ENCODE measurements around the gene BCKDHA.

The BCKDHA gene

GRCh38 chr19:41397086-41398049, at the start of gene BCKDHA, which contains the start of gene EXOSC5:
BCKDHA (plus strand) TSS chr19:41397818; CDS start chr19:41397828, 10 bp downstream.
EXOSC5 (minus strand) TSS chr19:41397359; CDS start chr19:41397328, 31 bp downstream.
- Mint-ChIP-seq H3K4me1 (peaks cover 31% of the 10 kb centered on the region), H3K27ac (peak within 1 kb of the TSS; percentile 100), H3K27me3 (no peaks in the 10 kb centered on the region), H3K36me3 (peaks cover 12% of the 10 kb centered on the region), H3K4me3 (peak within 1 kb of the TSS; percentile 99), H3K9me3 (no peaks in the 10 kb centered on the region)
- ATAC-seq (ENCODE audit: low read depth) (peak; percentile 97), DNase-seq (ENCODE audit: low spot score in 2 of 2) (peak; percentile 89 to 97)

GRCh38 chr19:41350735-41351338, 46.8 kb upstream of the BCKDHA start:
- peaks cover 11% of the 10 kb centered on the region for H3K36me3 Mint-ChIP-seq
- peak; percentile 3 for ATAC-seq (ENCODE audit: low read depth)
- no peaks in the 10 kb centered on the region for H3K9me3 Mint-ChIP-seq
- H3K4me3 Mint-ChIP-seq, result peak overlapping the region; percentile 98
- DNase-seq (ENCODE audit: low spot score in 2 of 2), result no peak
- peaks cover 34% of the 10 kb centered on the region for H3K4me1 Mint-ChIP-seq
- H3K27me3 Mint-ChIP-seq, result no peaks in the 10 kb centered on the region
- H3K27ac Mint-ChIP-seq, result peak overlapping the region; percentile 95

- ATAC-seq (ENCODE audit: low read depth), result peak; percentile 59
- no peaks in the 10 kb centered on the region for H3K9me3 Mint-ChIP-seq
- peak; percentile 82 to 89 for DNase-seq (ENCODE audit: low spot score in 2 of 2)
- peaks cover 35% of the 10 kb centered on the region for H3K4me1 Mint-ChIP-seq
- H3K27me3 Mint-ChIP-seq, result no peaks in the 10 kb centered on the region
- H3K4me3 Mint-ChIP-seq, result peak overlapping the region; percentile 98
- peak overlapping the region; percentile 95 for H3K27ac Mint-ChIP-seq
- H3K36me3 Mint-ChIP-seq, result peaks cover 9% of the 10 kb centered on the region
These were observed 46.0 kb upstream of the BCKDHA start for GRCh38 chr19:41351339-41352245.

GRCh38 chr19:41352279-41352608, 45.4 kb upstream of the BCKDHA start:
- H3K4me3 Mint-ChIP-seq, result peak overlapping the region; percentile 98
- no peaks in the 10 kb centered on the region for H3K9me3 Mint-ChIP-seq
- ATAC-seq (ENCODE audit: low read depth), result no peak

GRCh38 chr19:41352609-41353465, 44.8 kb upstream of the BCKDHA start:
- Mint-ChIP-seq H3K27me3 (no peaks in the 10 kb centered on the region), H3K4me3 (peak overlapping the region; percentile 98), H3K36me3 (peaks cover 7% of the 10 kb centered on the region), H3K4me1 (peaks cover 37% of the 10 kb centered on the region), H3K9me3 (no peaks in the 10 kb centered on the region), H3K27ac (peak overlapping the region; percentile 95)
- peak; percentile 82 to 83 for DNase-seq (ENCODE audit: low spot score in 2 of 2)
- peak; percentile 28 for ATAC-seq (ENCODE audit: low read depth)

More at GRCh38 chr19:41352279-41352608, 45.4 kb upstream of the BCKDHA start:
- Mint-ChIP-seq H3K27me3 (no peaks in the 10 kb centered on the region), H3K27ac (peak overlapping the region; percentile 95), H3K36me3 (peaks cover 7% of the 10 kb centered on the region), H3K4me1 (peaks cover 37% of the 10 kb centered on the region)
- DNase-seq (ENCODE audit: low spot score in 2 of 2), result no peak

GRCh38 chr19:41353466-41354342, 43.9 kb upstream of the BCKDHA start, which contains the start of gene TGFB1:
TGFB1 (minus strand) TSS chr19:41353922; CDS start chr19:41353044, 878 bp downstream.
- H3K4me3 Mint-ChIP-seq, result peak within 1 kb of the TSS; percentile 98
- peaks cover 3% of the 10 kb centered on the region for H3K36me3 Mint-ChIP-seq
- peak within 1 kb of the TSS; percentile 95 for H3K27ac Mint-ChIP-seq

GRCh38 chr19:41354343-41354953, 43.2 kb upstream of the BCKDHA start:
- peaks cover 26% of the 10 kb centered on the region for H3K4me1 Mint-ChIP-seq
- peak overlapping the region; percentile 95 for H3K27ac Mint-ChIP-seq
- H3K36me3 Mint-ChIP-seq, result no peaks in the 10 kb centered on the region
- no peaks in the 10 kb centered on the region for H3K27me3 Mint-ChIP-seq
- ATAC-seq (ENCODE audit: low read depth) (no peak), DNase-seq (ENCODE audit: low spot score in 2 of 2) (no peak)
- peak overlapping the region; percentile 68 for H3K4me3 Mint-ChIP-seq
- no peaks in the 10 kb centered on the region for H3K9me3 Mint-ChIP-seq

More at GRCh38 chr19:41353466-41354342, 43.9 kb upstream of the BCKDHA start, which contains the start of gene TGFB1:
- DNase-seq (ENCODE audit: low spot score in 2 of 2) (peak; percentile 93), ATAC-seq (ENCODE audit: low read depth) (peak; percentile 64)
- Mint-ChIP-seq H3K9me3 (no peaks in the 10 kb centered on the region), H3K4me1 (peaks cover 34% of the 10 kb centered on the region), H3K27me3 (no peaks in the 10 kb centered on the region)

- no peaks in the 10 kb centered on the region for H3K27me3 Mint-ChIP-seq
- ATAC-seq (ENCODE audit: low read depth) (no peak), DNase-seq (ENCODE audit: low spot score in 2 of 2) (no peak)
- H3K4me1 Mint-ChIP-seq, result peaks cover 27% of the 10 kb centered on the region
- H3K36me3 Mint-ChIP-seq, result no peaks in the 10 kb centered on the region
- no peaks in the 10 kb centered on the region for H3K9me3 Mint-ChIP-seq
- H3K27ac Mint-ChIP-seq, result peak overlapping the region; percentile 42
- peak overlapping the region; percentile 1 for H3K4me3 Mint-ChIP-seq
These were observed 42.6 kb upstream of the BCKDHA start for GRCh38 chr19:41355035-41355434.

GRCh38 chr19:41355802-41356201, 41.8 kb upstream of the BCKDHA start:
- Mint-ChIP-seq H3K4me3 (no peak overlapping the region), H3K9me3 (no peaks in the 10 kb centered on the region), H3K36me3 (no peaks in the 10 kb centered on the region), H3K27ac (peak overlapping the region; percentile 42), H3K4me1 (peaks cover 23% of the 10 kb centered on the region), H3K27me3 (no peaks in the 10 kb centered on the region)
- ATAC-seq (ENCODE audit: low read depth) (no peak), DNase-seq (ENCODE audit: low spot score in 2 of 2) (no peak)

- no peaks in the 10 kb centered on the region for H3K36me3 Mint-ChIP-seq
These were observed 40.5 kb upstream of the BCKDHA start for GRCh38 chr19:41356984-41357739.

DNA sequence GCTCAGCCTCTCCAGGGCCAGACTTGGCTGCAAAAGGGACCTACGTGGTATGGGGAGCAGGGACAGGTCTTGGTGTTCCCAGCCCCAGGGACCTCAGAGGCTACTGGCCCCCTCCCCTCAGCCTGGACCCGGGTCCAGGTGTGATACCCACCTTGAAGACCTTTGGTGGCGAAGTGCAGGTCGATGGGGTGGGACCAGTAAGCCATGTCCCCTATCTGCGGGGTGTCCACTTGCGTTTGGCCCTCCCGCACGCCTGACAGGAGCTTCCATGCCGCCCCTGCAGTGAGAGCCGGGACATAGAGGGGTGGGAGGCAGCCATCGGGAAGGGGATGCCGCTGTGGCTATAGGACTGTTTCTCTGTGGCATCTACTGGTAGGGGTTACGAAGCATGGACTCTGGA, 39.9 kb upstream of the BCKDHA start:
- Mint-ChIP-seq H3K27me3 (no peaks in the 10 kb centered on the region), H3K36me3 (no peaks in the 10 kb centered on the region), H3K4me1 (peaks cover 20% of the 10 kb centered on the region), H3K4me3 (no peak overlapping the region), H3K9me3 (no peaks in the 10 kb centered on the region), H3K27ac (peak overlapping the region; percentile 17)
- ATAC-seq (ENCODE audit: low read depth) (no peak), DNase-seq (ENCODE audit: low spot score in 2 of 2) (no peak)

More at GRCh38 chr19:41356984-41357739, 40.5 kb upstream of the BCKDHA start:
- Mint-ChIP-seq H3K27ac (peak overlapping the region; percentile 17), H3K4me1 (peaks cover 17% of the 10 kb centered on the region), H3K4me3 (no peak overlapping the region), H3K9me3 (no peaks in the 10 kb centered on the region), H3K27me3 (no peaks in the 10 kb centered on the region)
- no peak for DNase-seq (ENCODE audit: low spot score in 2 of 2)
- no peak for ATAC-seq (ENCODE audit: low read depth)

All from memory B cell (primary cell).